HG03442 (cell line): ENCODE measurements around the gene RUNX3.

Experiments used
- ATAC-seq: cut with Tn5 transposase; IDR thresholded peaks from one replicate; pipeline ENCODE4 v1.9.1; 2021; ENCODE audit warnings: mild to moderate bottlenecking, moderate library complexity; ENCODE audit not compliant: unreplicated experiment

The RUNX3 gene

GRCh38 chr1:24963943-24964693 lies 34.0 kb upstream of the RUNX3 start:
- ATAC-seq, result no peak

- ATAC-seq, result no peak
Measured at GRCh38 chr1:24963099-24963872, 33.2 kb upstream of the RUNX3 start.

GRCh38 chr1:24961961-24962861 lies 32.1 kb upstream of the RUNX3 start:
- no peak for ATAC-seq

- no peak for ATAC-seq
Measured at GRCh38 chr1:24961334-24961733, 31.3 kb upstream of the RUNX3 start.

GRCh38 chr1:24960071-24960801 lies 30.2 kb upstream of the RUNX3 start:
- ATAC-seq, result no peak

GRCh38 chr1:24959623-24959975 lies 29.5 kb upstream of the RUNX3 start:
- ATAC-seq, result no peak

GRCh38 chr1:24958766-24959622 lies 28.9 kb upstream of the RUNX3 start:
- no peak for ATAC-seq

- ATAC-seq, result no peak
Measured at GRCh38 chr1:24957808-24958752, 28.0 kb upstream of the RUNX3 start.

- ATAC-seq, result no peak
Measured at GRCh38 chr1:24957016-24957807, 27.1 kb upstream of the RUNX3 start.

GRCh38 chr1:24955779-24956365 lies 25.8 kb upstream of the RUNX3 start:
- no peak for ATAC-seq

- ATAC-seq, result peak; percentile 39
Measured at GRCh38 chr1:24955161-24955560, 25.1 kb upstream of the RUNX3 start.

GRCh38 chr1:24954631-24955030 lies 24.6 kb upstream of the RUNX3 start:
- no peak for ATAC-seq

- no peak for ATAC-seq
Measured at GRCh38 chr1:24954022-24954421, 23.9 kb upstream of the RUNX3 start.

- no peak for ATAC-seq
Measured at GRCh38 chr1:24952413-24952841, 22.4 kb upstream of the RUNX3 start.

- ATAC-seq, result no peak
Measured at GRCh38 chr1:24951810-24952412, 21.8 kb upstream of the RUNX3 start.

GRCh38 chr1:24951337-24951736 lies 21.3 kb upstream of the RUNX3 start:
- no peak for ATAC-seq

- no peak for ATAC-seq
Measured at GRCh38 chr1:24949331-24949881, 19.3 kb upstream of the RUNX3 start.
